ENCODE results near the gene CMTM7. TPM values are rescaled to one million over a fixed set of nuclear protein-coding genes. Genes with fewer than 3 reads are reported as not detected.

Gene CMTM7
- total RNA-seq, 8 experiments from 2014 or later: 1.2 to 48.2 (median 5.4) TPM

GRCh38 chr3:32450426-32450825 lies 58.8 kb downstream of the CMTM7 start:
- Histone ChIP-seq H3K4me3 (no peak overlapping the region), H3K27ac (no peak overlapping the region), H3K4me1 (replicated peaks in 1 of 2) (peaks cover 20 to 51% of the 10 kb centered on the region in 2 donors)
- ATAC-seq (replicated peaks in 6 of 8): peak in 2 of 8 experiments; percentile 8 to 15
- WGBS, 10 experiments: 88 to 100% (median 100%) methylated on average over 1 to 2 of the region's 2 CpGs; no CpG with 5 or more reads in 4 of the 10 experiments
- in situ Hi-C loops (cut with MboI; ENCODE audit: low pct_unique_long_range_greater_than_20kb in 2 of 9, low sequenced_read_pairs in 9 of 9, unreplicated experiment in 9 of 9): no loop called here

GRCh38 chr3:32450992-32451659 lies 59.5 kb downstream of the CMTM7 start:
- peak in 5 of 8 experiments; percentile 68 to 87 (median 85) for ATAC-seq (replicated peaks in 6 of 8)
- Histone ChIP-seq H3K4me1 (replicated peaks in 1 of 2) (peaks cover 20 to 51% of the 10 kb centered on the region in 2 donors), H3K4me3 (no peak overlapping the region), H3K27ac (no peak overlapping the region)
- in situ Hi-C loops (cut with MboI; ENCODE audit: low pct_unique_long_range_greater_than_20kb in 2 of 9, low sequenced_read_pairs in 9 of 9, unreplicated experiment in 9 of 9): no loop called here
- WGBS, 10 experiments: 0 to 95% (median 62%) methylated on average over 1 to 7 of the region's 12 CpGs; no CpG with 5 or more reads in 1 of the 10 experiments

GRCh38 chr3:32452009-32452408 lies 60.4 kb downstream of the CMTM7 start:
- H3K4me1 ChIP-seq (replicated peaks in 1 of 2): peaks cover 20 to 51% of the 10 kb centered on the region in 2 donors
- ATAC-seq (replicated peaks in 6 of 8): no peak
- H3K4me3 ChIP-seq: no peak overlapping the region
- in situ Hi-C loops (cut with MboI; ENCODE audit: low pct_unique_long_range_greater_than_20kb in 2 of 9, low sequenced_read_pairs in 9 of 9, unreplicated experiment in 9 of 9): no loop called here
- H3K27ac ChIP-seq: no peak overlapping the region
- WGBS, 10 experiments: 80 to 100% (median 100%) methylated on average over 1 to 2 of the region's 4 CpGs; no CpG with 5 or more reads in 4 of the 10 experiments

- Histone ChIP-seq H3K4me3 (no peak overlapping the region), H3K4me1 (replicated peaks in 1 of 2) (peaks cover 20 to 52% of the 10 kb centered on the region in 2 donors), H3K27ac (no peak overlapping the region)
- peak in 1 of 8 experiments; percentile 13 for ATAC-seq (replicated peaks in 6 of 8)
- WGBS, 10 experiments: 50 to 100% (median 94%) methylated on average over 1 to 5 of the region's 5 CpGs
- in situ Hi-C loops (cut with MboI; ENCODE audit: low pct_unique_long_range_greater_than_20kb in 2 of 9, low sequenced_read_pairs in 9 of 9, unreplicated experiment in 9 of 9): no loop called here
These were observed 61.7 kb downstream of the CMTM7 start for GRCh38 chr3:32453346-32453745.

GRCh38 chr3:32454111-32454510 lies 62.5 kb downstream of the CMTM7 start:
- Histone ChIP-seq H3K4me1 (replicated peaks in 1 of 2) (peaks cover 20 to 46% of the 10 kb centered on the region in 2 donors), H3K27ac (no peak overlapping the region), H3K4me3 (no peak overlapping the region)
- no peak for ATAC-seq (replicated peaks in 6 of 8)
- in situ Hi-C loops (cut with MboI; ENCODE audit: low pct_unique_long_range_greater_than_20kb in 2 of 9, low sequenced_read_pairs in 9 of 9, unreplicated experiment in 9 of 9): no loop called here
- 80 to 100% (median 98%) methylated on average over 2 to 4 of the region's 6 CpGs; no CpG with 5 or more reads in 6 of the 10 experiments for WGBS, 10 experiments

- WGBS, 10 experiments: 63 to 90% (median 84%) methylated on average over 1 to 15 of the region's 15 CpGs
- Histone ChIP-seq H3K4me3 (no peak overlapping the region), H3K4me1 (replicated peaks in 1 of 2) (peaks cover 20 to 42% of the 10 kb centered on the region in 2 donors), H3K27ac (no peak overlapping the region)
- in situ Hi-C loops (cut with MboI; ENCODE audit: low pct_unique_long_range_greater_than_20kb in 2 of 9, low sequenced_read_pairs in 9 of 9, unreplicated experiment in 9 of 9): no loop called here
- ATAC-seq (replicated peaks in 6 of 8): peak in 1 of 8 experiments; percentile 30
These were observed 63.3 kb downstream of the CMTM7 start for GRCh38 chr3:32454731-32455608.

- Histone ChIP-seq H3K27ac (no peak overlapping the region), H3K4me1 (replicated peaks in 1 of 2) (peaks cover 20 to 42% of the 10 kb centered on the region in 2 donors), H3K4me3 (no peak overlapping the region)
- 73 to 100% (median 87%) methylated on average over 1 to 10 of the region's 15 CpGs; no CpG with 5 or more reads in 2 of the 10 experiments for WGBS, 10 experiments
- in situ Hi-C loops (cut with MboI; ENCODE audit: low pct_unique_long_range_greater_than_20kb in 2 of 9, low sequenced_read_pairs in 9 of 9, unreplicated experiment in 9 of 9): no loop called here
- ATAC-seq (replicated peaks in 6 of 8): no peak
These were observed 64.2 kb downstream of the CMTM7 start for GRCh38 chr3:32455609-32456428.

GRCh38 chr3:32456429-32457130 lies 64.9 kb downstream of the CMTM7 start:
- in situ Hi-C loops (cut with MboI; ENCODE audit: low pct_unique_long_range_greater_than_20kb in 2 of 9, low sequenced_read_pairs in 9 of 9, unreplicated experiment in 9 of 9): no loop called here
- Histone ChIP-seq H3K27ac (no peak overlapping the region), H3K4me3 (no peak overlapping the region), H3K4me1 (replicated peaks in 1 of 2) (peaks cover 19 to 45% of the 10 kb centered on the region in 2 donors)
- ATAC-seq (replicated peaks in 6 of 8): no peak
- 85 to 100% (median 95%) methylated on average over 1 to 4 of the region's 11 CpGs; no CpG with 5 or more reads in 4 of the 10 experiments for WGBS, 10 experiments

GRCh38 chr3:32457971-32458471 lies 66.4 kb downstream of the CMTM7 start:
- in situ Hi-C loops (cut with MboI; ENCODE audit: low pct_unique_long_range_greater_than_20kb in 2 of 9, low sequenced_read_pairs in 9 of 9, unreplicated experiment in 9 of 9): no loop called here
- 86 to 100% (median 97%) methylated on average over 1 to 5 of the region's 9 CpGs; no CpG with 5 or more reads in 1 of the 10 experiments for WGBS, 10 experiments
- peaks cover 17 to 45% of the 10 kb centered on the region in 2 donors for H3K4me1 ChIP-seq (replicated peaks in 1 of 2)
- H3K27ac ChIP-seq: no peak overlapping the region
- no peak overlapping the region for H3K4me3 ChIP-seq
- peak in 2 of 8 experiments; percentile 25 to 28 for ATAC-seq (replicated peaks in 6 of 8)

- Histone ChIP-seq H3K4me3 (no peak overlapping the region), H3K4me1 (replicated peaks in 1 of 2) (peaks cover 17 to 42% of the 10 kb centered on the region in 2 donors), H3K27ac (peak overlapping the region in 1 of 2 donors; percentile 4)
- ATAC-seq (replicated peaks in 6 of 8): no peak
- in situ Hi-C loops (cut with MboI; ENCODE audit: low pct_unique_long_range_greater_than_20kb in 2 of 9, low sequenced_read_pairs in 9 of 9, unreplicated experiment in 9 of 9): no loop called here
- WGBS, 10 experiments: 100% methylated on average over 1 of the region's 5 CpGs; no CpG with 5 or more reads in 9 of the 10 experiments
These were observed 67.8 kb downstream of the CMTM7 start for GRCh38 chr3:32459450-32459849.

- WGBS, 10 experiments: 0 to 86% (median 18%) methylated on average over 1 to 8 of the region's 15 CpGs; no CpG with 5 or more reads in 4 of the 10 experiments
- in situ Hi-C loops (cut with MboI; ENCODE audit: low pct_unique_long_range_greater_than_20kb in 2 of 9, low sequenced_read_pairs in 9 of 9, unreplicated experiment in 9 of 9): no loop called here
- H3K27ac ChIP-seq: peak overlapping the region in 1 of 2 donors; percentile 68
These were observed 68.5 kb downstream of the CMTM7 start for GRCh38 chr3:32460031-32460749.

More at GRCh38 chr3:32460031-32460749, 68.5 kb downstream of the CMTM7 start:
- peaks cover 13 to 34% of the 10 kb centered on the region in 2 donors for H3K4me1 ChIP-seq (replicated peaks in 1 of 2)
- H3K4me3 ChIP-seq: no peak overlapping the region
- peak in 5 of 8 experiments; percentile 83 to 90 (median 85) for ATAC-seq (replicated peaks in 6 of 8)
